Measurements from ENCODE around the gene RHBDF1.

The RHBDF1 gene

GRCh38 chr16:89391-90302 is 17.2 kb upstream of the RHBDF1 start:
- peaks cover 4% of the 10 kb centered on the region; the same call in 1 of the 2 replicates for H3F3A ChIP-seq (ENCODE audit: insufficient read depth, low read length)

GRCh38 chr16:88613-89012 is 16.2 kb upstream of the RHBDF1 start:
- no peak overlapping the region for H3K9ac ChIP-seq (ENCODE audit: low read length)
- H3K4me2 ChIP-seq (ENCODE audit: low read depth, low read length): no peak overlapping the region
- H3K36me3 ChIP-seq (replicated peaks; ENCODE audit: insufficient read depth, low read length): no peaks in the 10 kb centered on the region
- no peak overlapping the region for H3K27ac ChIP-seq (ENCODE audit: low read length)
- no peak overlapping the region for H2AFZ ChIP-seq (ENCODE audit: low read length)
- no peaks in the 10 kb centered on the region for H3K27me3 ChIP-seq (replicated peaks; ENCODE audit: insufficient read depth, low read length)
- peaks cover 4% of the 10 kb centered on the region; the same call in 1 of the 2 replicates for H3F3A ChIP-seq (ENCODE audit: insufficient read depth, low read length)
- H3K79me2 ChIP-seq (ENCODE audit: low read length): no peaks in the 10 kb centered on the region
- no peak for DNase-seq
- no peaks in the 10 kb centered on the region for H3K9me2 ChIP-seq (replicated peaks; ENCODE audit: insufficient read depth, low read length)
- H3K9me3 ChIP-seq (replicated peaks; ENCODE audit: insufficient read depth, low read length): no peaks in the 10 kb centered on the region
- peaks cover 23% of the 10 kb centered on the region for H3K4me1 ChIP-seq (ENCODE audit: low read length)
- TF ChIP-seq CTCF (IDR thresholded peaks at IDR 0.05; ENCODE audit: low read length): no peak
- TF ChIP-seq EZH2phosphoT487 (IDR thresholded peaks at IDR 0.05; ENCODE audit: low read length): no peak
- TF ChIP-seq EZH2 (optimal IDR thresholded peaks at IDR 0.05; ENCODE audit: low read depth, low read length): no peak
- H4K20me1 ChIP-seq (ENCODE audit: insufficient read depth, low read length): no peaks in the 10 kb centered on the region
- no peak overlapping the region for H3K4me3 ChIP-seq (ENCODE audit: low read length)

More at GRCh38 chr16:89391-90302, 17.2 kb upstream of the RHBDF1 start:
- Histone ChIP-seq H3K9me2 (replicated peaks; ENCODE audit: insufficient read depth, low read length) (no peaks in the 10 kb centered on the region), H4K20me1 (ENCODE audit: insufficient read depth, low read length) (no peaks in the 10 kb centered on the region), H3K36me3 (replicated peaks; ENCODE audit: insufficient read depth, low read length) (no peaks in the 10 kb centered on the region), H3K4me3 (ENCODE audit: low read length) (no peak overlapping the region), H3K27ac (ENCODE audit: low read length) (no peak overlapping the region), H3K9me3 (replicated peaks; ENCODE audit: insufficient read depth, low read length) (no peaks in the 10 kb centered on the region), H3K79me2 (ENCODE audit: low read length) (no peaks in the 10 kb centered on the region), H3K4me1 (ENCODE audit: low read length) (peaks cover 14% of the 10 kb centered on the region), H3K4me2 (ENCODE audit: low read depth, low read length) (no peak overlapping the region), H3K27me3 (replicated peaks; ENCODE audit: insufficient read depth, low read length) (no peaks in the 10 kb centered on the region), H3K9ac (ENCODE audit: low read length) (no peak overlapping the region), H2AFZ (ENCODE audit: low read length) (no peak overlapping the region)
- TF ChIP-seq EZH2phosphoT487 (IDR thresholded peaks at IDR 0.05; ENCODE audit: low read length): no peak
- no peak for TF ChIP-seq EZH2 (optimal IDR thresholded peaks at IDR 0.05; ENCODE audit: low read depth, low read length)
- TF ChIP-seq CTCF (IDR thresholded peaks at IDR 0.05; ENCODE audit: low read length): no peak
- no peak for DNase-seq

- no peak for TF ChIP-seq EZH2phosphoT487 (IDR thresholded peaks at IDR 0.05; ENCODE audit: low read length)
- Histone ChIP-seq H3K9ac (ENCODE audit: low read length) (no peak overlapping the region), H3K27me3 (replicated peaks; ENCODE audit: insufficient read depth, low read length) (no peaks in the 10 kb centered on the region), H3K9me3 (replicated peaks; ENCODE audit: insufficient read depth, low read length) (no peaks in the 10 kb centered on the region), H3K4me3 (ENCODE audit: low read length) (no peak overlapping the region), H3K4me1 (ENCODE audit: low read length) (peaks cover 23% of the 10 kb centered on the region), H3F3A (ENCODE audit: insufficient read depth, low read length) (peaks cover 4% of the 10 kb centered on the region; the same call in 1 of the 2 replicates), H3K4me2 (ENCODE audit: low read depth, low read length) (no peak overlapping the region), H2AFZ (ENCODE audit: low read length) (no peak overlapping the region), H3K79me2 (ENCODE audit: low read length) (no peaks in the 10 kb centered on the region), H3K27ac (ENCODE audit: low read length) (no peak overlapping the region), H3K36me3 (replicated peaks; ENCODE audit: insufficient read depth, low read length) (no peaks in the 10 kb centered on the region), H3K9me2 (replicated peaks; ENCODE audit: insufficient read depth, low read length) (no peaks in the 10 kb centered on the region), H4K20me1 (ENCODE audit: insufficient read depth, low read length) (no peaks in the 10 kb centered on the region)
- DNase-seq: no peak
Observed at GRCh38 chr16:86483-86952, 14.1 kb upstream of the RHBDF1 start.

GRCh38 chr16:85865-86264 is 13.4 kb upstream of the RHBDF1 start:
- H3F3A ChIP-seq (ENCODE audit: insufficient read depth, low read length): peaks cover 4% of the 10 kb centered on the region; the same call in 1 of the 2 replicates
- peaks cover 23% of the 10 kb centered on the region for H3K4me1 ChIP-seq (ENCODE audit: low read length)
- H3K27me3 ChIP-seq (replicated peaks; ENCODE audit: insufficient read depth, low read length): no peaks in the 10 kb centered on the region
- no peaks in the 10 kb centered on the region for H3K79me2 ChIP-seq (ENCODE audit: low read length)
- H3K9me2 ChIP-seq (replicated peaks; ENCODE audit: insufficient read depth, low read length): no peaks in the 10 kb centered on the region
- H3K9me3 ChIP-seq (replicated peaks; ENCODE audit: insufficient read depth, low read length): no peaks in the 10 kb centered on the region
- H3K4me2 ChIP-seq (ENCODE audit: low read depth, low read length): no peak overlapping the region
- DNase-seq: no peak
- no peak overlapping the region for H3K9ac ChIP-seq (ENCODE audit: low read length)
- no peak overlapping the region for H3K27ac ChIP-seq (ENCODE audit: low read length)
- no peak overlapping the region for H3K4me3 ChIP-seq (ENCODE audit: low read length)
- no peaks in the 10 kb centered on the region for H4K20me1 ChIP-seq (ENCODE audit: insufficient read depth, low read length)
- TF ChIP-seq EZH2 (optimal IDR thresholded peaks at IDR 0.05; ENCODE audit: low read depth, low read length): no peak
- TF ChIP-seq CTCF (IDR thresholded peaks at IDR 0.05; ENCODE audit: low read length): no peak
- no peak for TF ChIP-seq EZH2phosphoT487 (IDR thresholded peaks at IDR 0.05; ENCODE audit: low read length)
- no peak overlapping the region for H2AFZ ChIP-seq (ENCODE audit: low read length)
- no peaks in the 10 kb centered on the region for H3K36me3 ChIP-seq (replicated peaks; ENCODE audit: insufficient read depth, low read length)
